PC-9 (cell line): ENCODE results near the gene RPL39L. TPM values are rescaled to one million over a fixed set of nuclear protein-coding genes. Genes with fewer than 3 reads are reported as not detected.

ENCODE experiments used
- BruUV-seq: library from RNA; stranded (reverse); fragments of 400-500 nt; replicated peaks from 2 replicates; lab custom pipeline; 2021; lab: Mats Ljungman, UMichigan
- CTCF ChIA-PET: fragments of 300-600 bp; sonication (Branson Sonifier 250); formaldehyde crosslinking; loops from one replicate; lab custom pipeline; 2022; ENCODE audit warnings: antibody characterized with exemption; lab: Charles Lee
- POLR2A ChIA-PET: fragments of 300-600 bp; sonication (Branson Sonifier 250); formaldehyde crosslinking; loops from one replicate; lab custom pipeline; 2022; ENCODE audit warnings: antibody characterized with exemption; ENCODE audit not compliant: unreplicated experiment; lab: Charles Lee
- DNase-seq, 2 experiments: peaks; one replicate each; pipeline versions ENCODE4 v3.0.0 to v3.0.0-alpha.2; 2015 to 2022; ENCODE audit warnings: mixed read lengths in 1 of 2
- H2AFZ ChIP-seq: fragments of 200-600 bp; sonication (generic); 2 replicates; pipeline ENCODE4 v1.8.1; 2017; ENCODE audit warnings: antibody characterized with exemption
- H3F3A ChIP-seq: fragments of 200-600 bp; sonication (generic); 2 replicates; pipeline ENCODE4 v1.8.1; 2017; ENCODE audit warnings: antibody characterized with exemption, mild to moderate bottlenecking, low read depth; ENCODE audit not compliant: insufficient read depth
- H3K27ac ChIP-seq: fragments of 200-600 bp; sonication (generic); 2 replicates; pipeline ENCODE4 v1.6.1; 2016; ENCODE audit warnings: mixed run types
- H3K27me3 ChIP-seq: fragments of 200-600 bp; sonication (generic); 2 replicates; pipeline ENCODE4 v1.6.1; 2016; ENCODE audit warnings: low read depth, mixed run types; ENCODE audit not compliant: insufficient read depth
- H3K36me3 ChIP-seq: fragments of 200-600 bp; sonication (generic); 2 replicates; pipeline ENCODE4 v1.6.1; 2016; ENCODE audit warnings: low read depth, mixed run types
- H3K4me1 ChIP-seq: fragments of 200-600 bp; sonication (generic); replicated peaks from 2 replicates; pipeline ENCODE4 v1.6.1; 2016; ENCODE audit warnings: mixed run types; ENCODE audit not compliant: insufficient read depth
- H3K4me2 ChIP-seq: fragments of 200-600 bp; sonication (generic); 2 replicates; pipeline ENCODE4 v1.6.1; 2017; ENCODE audit warnings: mixed run types
- H3K4me3 ChIP-seq: fragments of 200-600 bp; sonication (generic); 2 replicates; pipeline ENCODE4 v1.6.1; 2016; ENCODE audit warnings: mixed run types
- H3K79me2 ChIP-seq: fragments of 200-600 bp; sonication (generic); 2 replicates; pipeline ENCODE4 v1.6.1; 2017; ENCODE audit warnings: low read depth, mixed run types
- H3K9me2 ChIP-seq: fragments of 200-600 bp; sonication (generic); 2 replicates; pipeline ENCODE4 v1.8.1; 2017; ENCODE audit warnings: mild to moderate bottlenecking; ENCODE audit not compliant: insufficient read depth
- H3K9me3 ChIP-seq: fragments of 200-600 bp; sonication (generic); 2 replicates; pipeline ENCODE4 v1.8.1; 2016; ENCODE audit warnings: low read depth; ENCODE audit not compliant: insufficient read depth
- H4K20me1 ChIP-seq: fragments of 200-600 bp; sonication (generic); 2 replicates; pipeline ENCODE4 v1.8.1; 2017; ENCODE audit not compliant: insufficient read depth
- CTCF ChIP-seq: fragments of 200-600 bp; sonication (generic); conservative IDR thresholded peaks from 2 replicates; pipeline ENCODE4 v1.6.1; 2017; ENCODE audit warnings: mixed run types, antibody characterized with exemption, mild to moderate bottlenecking, moderate library complexity
- EZH2 ChIP-seq: fragments of 200-600 bp; sonication (generic); IDR thresholded peaks from 2 replicates; pipeline ENCODE4 v1.8.0; 2017; ENCODE audit warnings: antibody characterized with exemption, low read depth
- intact Hi-C: fragments of 100-400 bp; cut with micrococcal nuclease; formaldehyde crosslinking; loops from one replicate; pipeline ENCODE4 v1.10.0; 2022; ENCODE audit not compliant: unreplicated experiment
- total RNA-seq: library from RNA; stranded (reverse); gene quantifications from 2 replicates; pipeline ENCODE4 v1.2.3, GENCODE V29; 2021

RPL39L gene
- total RNA-seq, 1 experiment from 2014 or later = 81.3 TPM

- BruUV-seq = no TSS peak
- H3K9me3 ChIP-seq = peaks cover 12% of the 10 kb centered on the region; the same call in 1 of the 2 replicates
- H3K27me3 ChIP-seq = no peaks in the 10 kb centered on the region
- peak overlapping the region; percentile 41; the same call in 1 of the 2 replicates for H2AFZ ChIP-seq
- H3K4me3 ChIP-seq = peak overlapping the region; percentile 16; the same call in 1 of the 2 replicates
- H3F3A ChIP-seq = peaks cover 50% of the 10 kb centered on the region
- POLR2A ChIA-PET = interaction anchor here (0.5 to 1.1 kb wide), 14 partner anchors 12 to 1343 kb away, joined by 3 to 19 read pairs (median 4); partner anchors contain the start of gene RPL39L
- no peaks in the 10 kb centered on the region for H4K20me1 ChIP-seq
- peak overlapping the region; percentile 83 for H3K27ac ChIP-seq
- peaks cover 60% of the 10 kb centered on the region for H3K4me1 ChIP-seq
- H3K79me2 ChIP-seq = no peaks in the 10 kb centered on the region
- peak overlapping the region; percentile 75 for H3K4me2 ChIP-seq
- TF ChIP-seq EZH2 = no peak
- TF ChIP-seq CTCF = 0 out of 2 replicates have a peak, but pooled peaks have one; percentile 11
- no peaks in the 10 kb centered on the region for H3K9me2 ChIP-seq
- CTCF ChIA-PET = interaction anchor here (0.6 to 1.5 kb wide), 9 partner anchors 13 to 590 kb away, joined by 3 to 23 read pairs (median 5); partner anchors contain the start of gene RPL39L
- DNase-seq = peak; percentile 98 to 100
- H3K36me3 ChIP-seq = no peaks in the 10 kb centered on the region
- intact Hi-C loops = loop anchor here (1.0 to 2.0 kb wide), 6 partner anchors 17 to 48 kb away; partner anchors contain the start of gene RPL39L
Observed at GRCh38 chr3:187186801-187187421, 47.6 kb upstream of the RPL39L start.

GRCh38 chr3:187186375-187186774 lies 47.1 kb upstream of the RPL39L start:
- peak overlapping the region; percentile 41; the same call in 1 of the 2 replicates for H2AFZ ChIP-seq

More at GRCh38 chr3:187186375-187186774, 47.1 kb upstream of the RPL39L start:
- Histone ChIP-seq H3K36me3 (no peaks in the 10 kb centered on the region), H3K27me3 (no peaks in the 10 kb centered on the region), H3K27ac (peak overlapping the region; percentile 83), H3K4me2 (peak overlapping the region; percentile 75), H3K9me2 (no peaks in the 10 kb centered on the region), H3K79me2 (no peaks in the 10 kb centered on the region), H4K20me1 (no peaks in the 10 kb centered on the region), H3K9me3 (peaks cover 12% of the 10 kb centered on the region; the same call in 1 of the 2 replicates), H3K4me1 (peaks cover 60% of the 10 kb centered on the region), H3K4me3 (peak overlapping the region; percentile 6; the same call in 1 of the 2 replicates), H3F3A (peaks cover 50% of the 10 kb centered on the region)
- no peak for TF ChIP-seq CTCF
- TF ChIP-seq EZH2 = no peak
- ChIA-PET CTCF (interaction anchor here (0.8 to 1.5 kb wide), 8 partner anchors 13 to 337 kb away, joined by 3 to 23 read pairs (median 4); partner anchors contain the start of gene RPL39L), POLR2A (interaction anchor here (0.5 to 1.1 kb wide), 8 partner anchors 12 to 559 kb away, joined by 3 to 19 read pairs (median 4); partner anchors contain the start of gene RPL39L)
- TSS peak; percentile 47 for BruUV-seq
- intact Hi-C loops = loop anchor here (1.0 to 2.0 kb wide), 2 partner anchors 16 to 26 kb away; no protein-coding TSS in a partner anchor
- no peak for DNase-seq
